IPS-18a (cell line): ENCODE data around the gene OR51B4.
"Not testable (repeated sequence)": the region's sequence is repeated elsewhere in the genome, so short reads cannot be mapped to it uniquely, and the experiment has no call there.

Source experiments
- H3K27ac ChIP-seq: one replicate; pipeline ENCODE4 v1.5.1; 2013; ENCODE audit warnings: low read length
- H3K27me3 ChIP-seq: one replicate; pipeline ENCODE4 v1.6.1; 2013; ENCODE audit warnings: mild to moderate bottlenecking, low read length; ENCODE audit not compliant: control insufficient read depth, insufficient read depth
- H3K36me3 ChIP-seq: one replicate; pipeline ENCODE4 v1.6.1; 2013; ENCODE audit warnings: low read depth, low read length; ENCODE audit not compliant: control insufficient read depth
- H3K4me1 ChIP-seq: one replicate; pipeline ENCODE4 v1.6.1; 2013; ENCODE audit warnings: low read depth, low read length; ENCODE audit not compliant: control insufficient read depth
- H3K4me3 ChIP-seq: one replicate; pipeline ENCODE4 v1.5.1; 2013; ENCODE audit warnings: low read length
- H3K9ac ChIP-seq: one replicate; pipeline ENCODE4 v1.6.1; 2013; ENCODE audit warnings: mild to moderate bottlenecking, low read length, moderate library complexity
- H3K9me3 ChIP-seq: one replicate; pipeline ENCODE4 v1.6.1; 2013; ENCODE audit warnings: low read depth, low read length; ENCODE audit not compliant: control insufficient read depth

The OR51B4 gene

GRCh38 chr11:5266609-5267008 lies 35.1 kb downstream of the OR51B4 start:
- no peaks in the 10 kb centered on the region for H3K9me3 ChIP-seq
- no peak overlapping the region for H3K27ac ChIP-seq
- no peak overlapping the region for H3K4me3 ChIP-seq
- H3K36me3 ChIP-seq = no peaks in the 10 kb centered on the region
- H3K4me1 ChIP-seq = no peaks in the 10 kb centered on the region
- H3K9ac ChIP-seq = no peak overlapping the region
- no peaks in the 10 kb centered on the region for H3K27me3 ChIP-seq

GRCh38 chr11:5265832-5266231 lies 35.9 kb downstream of the OR51B4 start:
- H3K9me3 ChIP-seq = no peaks in the 10 kb centered on the region
- H3K36me3 ChIP-seq = no peaks in the 10 kb centered on the region
- no peaks in the 10 kb centered on the region for H3K27me3 ChIP-seq
- no peak overlapping the region for H3K9ac ChIP-seq
- H3K4me1 ChIP-seq = no peaks in the 10 kb centered on the region
- no peak overlapping the region for H3K27ac ChIP-seq
- H3K4me3 ChIP-seq = no peak overlapping the region

GRCh38 chr11:5258543-5259262 lies 43.0 kb downstream of the OR51B4 start:
- no peaks in the 10 kb centered on the region for H3K9me3 ChIP-seq
- H3K27me3 ChIP-seq = no peaks in the 10 kb centered on the region
- no peak overlapping the region for H3K4me3 ChIP-seq
- H3K9ac ChIP-seq = no peak overlapping the region
- peaks cover 17% of the 10 kb centered on the region for H3K4me1 ChIP-seq
- H3K36me3 ChIP-seq = no peaks in the 10 kb centered on the region
- H3K27ac ChIP-seq = no peak overlapping the region

GRCh38 chr11:5257296-5257695 lies 44.5 kb downstream of the OR51B4 start:
- Histone ChIP-seq H3K4me3 (no peak overlapping the region), H3K27me3 (no peaks in the 10 kb centered on the region), H3K4me1 (peaks cover 17% of the 10 kb centered on the region), H3K27ac (no peak overlapping the region), H3K9ac (no peak overlapping the region), H3K36me3 (no peaks in the 10 kb centered on the region), H3K9me3 (no peaks in the 10 kb centered on the region)

GRCh38 chr11:5254646-5255413 lies 46.9 kb downstream of the OR51B4 start, which contains the start of gene HBG2:
Gene HBG2, minus strand, starts transcription at chr11:5254781. Its CDS starts 53 bp downstream, at chr11:5254728.
- not testable (repeated sequence) for H3K36me3 ChIP-seq, H3K4me3 ChIP-seq, H3K9ac ChIP-seq, H3K9me3 ChIP-seq, H3K27ac ChIP-seq, H3K27me3 ChIP-seq
- H3K4me1 ChIP-seq = peaks cover 17% of the 10 kb centered on the region

- not testable (repeated sequence) for H3K27me3 ChIP-seq, H3K4me3 ChIP-seq, H3K9me3 ChIP-seq, H3K36me3 ChIP-seq, H3K9ac ChIP-seq, H3K27ac ChIP-seq
- peaks cover 17% of the 10 kb centered on the region for H3K4me1 ChIP-seq
Measured at GRCh38 chr11:5254023-5254422, 47.7 kb downstream of the OR51B4 start.

GRCh38 chr11:5253440-5253839 lies 48.3 kb downstream of the OR51B4 start:
- H3K4me1 ChIP-seq = peaks cover 14% of the 10 kb centered on the region
- not testable (repeated sequence) for H3K27me3 ChIP-seq, H3K36me3 ChIP-seq, H3K4me3 ChIP-seq, H3K9ac ChIP-seq, H3K27ac ChIP-seq, H3K9me3 ChIP-seq

- Histone ChIP-seq H3K4me1 (peaks cover 8% of the 10 kb centered on the region), H3K4me3 (no peak overlapping the region), H3K9ac (no peak overlapping the region), H3K27me3 (no peaks in the 10 kb centered on the region), H3K27ac (no peak overlapping the region), H3K9me3 (no peaks in the 10 kb centered on the region), H3K36me3 (no peaks in the 10 kb centered on the region)
Measured at GRCh38 chr11:5252919-5253265, 48.9 kb downstream of the OR51B4 start.

- no peak overlapping the region for H3K4me3 ChIP-seq
- H3K36me3 ChIP-seq = no peaks in the 10 kb centered on the region
- no peak overlapping the region for H3K27ac ChIP-seq
- H3K9me3 ChIP-seq = no peaks in the 10 kb centered on the region
- H3K27me3 ChIP-seq = no peaks in the 10 kb centered on the region
- peaks cover 3% of the 10 kb centered on the region for H3K4me1 ChIP-seq
- no peak overlapping the region for H3K9ac ChIP-seq
Measured at GRCh38 chr11:5252192-5252918, 49.4 kb downstream of the OR51B4 start.

- no peak overlapping the region for H3K4me3 ChIP-seq
Measured at GRCh38 chr11:5251746-5252145, 50.0 kb downstream of the OR51B4 start.

More at GRCh38 chr11:5251746-5252145, 50.0 kb downstream of the OR51B4 start:
- H3K9me3 ChIP-seq = no peaks in the 10 kb centered on the region
- no peak overlapping the region for H3K27ac ChIP-seq
- peaks cover under 1% of the 10 kb centered on the region for H3K4me1 ChIP-seq
- H3K36me3 ChIP-seq = no peaks in the 10 kb centered on the region
- no peaks in the 10 kb centered on the region for H3K27me3 ChIP-seq
- no peak overlapping the region for H3K9ac ChIP-seq
